ENCODE results near the gene GABBR1. TPM values are rescaled to one million over a fixed set of nuclear protein-coding genes. Genes with fewer than 3 reads are reported as not detected.

GABBR1 gene
- total and polyA plus RNA-seq, 2 donors (not counting 3 experiments of a cell fraction or from before 2014, with no cell fraction given): 43.6 to 50.8 TPM

- Histone ChIP-seq H3K9me3 (replicated peaks; ENCODE audit: control insufficient read depth, insufficient read depth, low read length) (no peaks in the 10 kb centered on the region), H3K4me3 (replicated peaks in 1 of 3; ENCODE audit: insufficient read depth in 1 of 3, low read depth in 1 of 3, low read length in 3 of 3) (no peak overlapping the region), H3K9ac (replicated peaks; ENCODE audit: extremely low read depth, insufficient read depth, low read length) (no peak overlapping the region), H3K4me1 (ENCODE audit: control insufficient read depth, extremely low read depth, insufficient read depth, low read length) (no peaks in the 10 kb centered on the region), H3K79me2 (ENCODE audit: control insufficient read depth, insufficient read depth, low read length) (no peaks in the 10 kb centered on the region), H3K4me2 (ENCODE audit: insufficient read depth, low read length) (no peak overlapping the region), H4K20me1 (replicated peaks; ENCODE audit: control insufficient read depth, extremely low read depth, insufficient read depth, low read length) (no peaks in the 10 kb centered on the region), H2AFZ (ENCODE audit: low read depth, low read length) (no peak overlapping the region), H3K27ac (ENCODE audit: insufficient read depth, low read depth, low read length) (no peak overlapping the region), H3K27me3 (ENCODE audit: control insufficient read depth in 2 of 2, insufficient read depth in 2 of 2, low read length in 2 of 2) (no peaks in the 10 kb centered on the region), H3K9me1 (replicated peaks; ENCODE audit: control insufficient read depth, extremely low read depth, insufficient read depth, low read length) (no peaks in the 10 kb centered on the region), H3K36me3 (ENCODE audit: control insufficient read depth in 2 of 2, extremely low read depth in 1 of 2, insufficient read depth in 2 of 2, low read length in 2 of 2) (no peaks in the 10 kb centered on the region)
- CTCF ChIA-PET: interaction anchor here (1.0 kb wide), 1 partner anchor 18 kb away, joined by 3 read pairs; a partner anchor contains a TSS
- dilution Hi-C loops (cut with MboI; ENCODE audit: extremely low pct_ligation_motif_present, low sequenced_read_pairs) (no loop called here), intact Hi-C loops (cut with micrococcal nuclease) (no loop called here)
- no TSS peak for BruUV-seq (replicated peaks)
- TF ChIP-seq FOS (IDR thresholded peaks at IDR 0.05; ENCODE audit: borderline replicate concordance, insufficient read depth, low read length) (no peak), MAX (IDR thresholded peaks at IDR 0.05; ENCODE audit: insufficient read depth, insufficient read length) (no peak), POLR2A (IDR thresholded peaks at IDR 0.05; ENCODE audit: low read depth, low read length) (no peak), MYC (IDR thresholded peaks at IDR 0.05; ENCODE audit: low read depth, low read length) (no peak), CTCF (IDR thresholded peaks at IDR 0.05; ENCODE audit: extremely low read depth in 1 of 2, insufficient read depth in 1 of 2, low read depth in 1 of 2, low read length in 2 of 2) (no peak), GATA2 (IDR thresholded peaks at IDR 0.05; ENCODE audit: insufficient read depth, insufficient read length, low read depth, low read length) (no peak), JUN (IDR thresholded peaks at IDR 0.05; ENCODE audit: borderline replicate concordance, insufficient read depth, insufficient read length, low read depth) (no peak), POLR2AphosphoS5 (IDR thresholded peaks at IDR 0.05; ENCODE audit: insufficient read depth, low read depth, low read length) (no peak), EZH2 (IDR thresholded peaks at IDR 0.05; ENCODE audit: borderline replicate concordance, low read depth, low read length, severe bottlenecking) (no peak)
- POLR2A ChIA-PET: no interaction called here
- DNase-seq (ENCODE audit: low read depth, low spot score) (no peak), FAIRE-seq (no peak)
Observed at GRCh38 chr6:29531668-29532067, 101.3 kb downstream of the GABBR1 start.

Data from endothelial cell of umbilical vein (primary cell).